HEK293 (cell line): ENCODE data around the gene MYD88.

ENCODE experiments used
- CTCF ChIP-seq: fragments of 450-650 bp; formaldehyde crosslinking; IDR thresholded peaks from 2 replicates; pipeline ENCODE4 v1.5.1; 2016; ENCODE audit warnings: missing biosample characterization, missing genetic modification characterization
- KLF10 ChIP-seq: fragments of 450-650 bp; IDR thresholded peaks from 2 replicates; pipeline ENCODE4 v1.5.1; 2018; ENCODE audit warnings: missing biosample characterization, mild to moderate bottlenecking, missing genetic modification characterization
- KLF16 ChIP-seq: fragments of 450-650 bp; formaldehyde crosslinking; IDR thresholded peaks from 2 replicates; pipeline ENCODE4 v1.5.1; 2017; ENCODE audit warnings: missing biosample characterization, missing genetic modification characterization
- RBAK ChIP-seq: fragments of 450-650 bp; formaldehyde crosslinking; IDR thresholded peaks from 2 replicates; pipeline ENCODE4 v1.5.1; 2016; ENCODE audit warnings: missing biosample characterization, missing genetic modification characterization
- YY1 ChIP-seq: fragments of 450-650 bp; formaldehyde crosslinking; IDR thresholded peaks from 2 replicates; pipeline ENCODE4 v1.5.1; 2018; ENCODE audit warnings: missing biosample characterization, missing genetic modification characterization
- ZNF114 ChIP-seq: fragments of 450-650 bp; formaldehyde crosslinking; IDR thresholded peaks from 2 replicates; pipeline ENCODE4 v1.5.0; 2017; ENCODE audit warnings: missing biosample characterization, missing genetic modification characterization
- ZNF18 ChIP-seq: fragments of 450-650 bp; formaldehyde crosslinking; IDR thresholded peaks from 2 replicates; pipeline ENCODE4 v1.5.1; 2016; ENCODE audit warnings: missing biosample characterization, missing genetic modification characterization
- ZNF274 ChIP-seq, 2 experiments: fragments of 200-500 bp in 1 of 2; fragments of 450-650 bp in 1 of 2; sonication (Bioruptor generic) in 1 of 2; formaldehyde crosslinking in 1 of 2; IDR thresholded peaks; 2 replicates each; pipeline versions ENCODE4 v1.5.1 to v1.6.1; 2014 to 2016; ENCODE audit warnings: borderline replicate concordance in 1 of 2, inconsistent platforms in 1 of 2, low read length in 1 of 2, missing biosample characterization in 1 of 2, missing genetic modification characterization in 1 of 2
- ZNF302 ChIP-seq: fragments of 450-650 bp; formaldehyde crosslinking; IDR thresholded peaks from 2 replicates; pipeline ENCODE4 v1.5.1; 2016; ENCODE audit warnings: missing biosample characterization, missing genetic modification characterization, low read depth
- ZNF529 ChIP-seq: fragments of 450-650 bp; formaldehyde crosslinking; IDR thresholded peaks from 2 replicates; pipeline ENCODE4 v1.5.1; 2017; ENCODE audit warnings: missing genetic modification characterization, missing biosample characterization; ENCODE audit not compliant: insufficient replicate concordance
- ZNF658 ChIP-seq: fragments of 450-650 bp; formaldehyde crosslinking; IDR thresholded peaks from 2 replicates; pipeline ENCODE4; 2016; ENCODE audit warnings: missing biosample characterization, missing genetic modification characterization

- TF ChIP-seq ZNF274 (IDR thresholded peaks at IDR 0.05; ENCODE audit: low read length) (no peak), ZNF274 (tag by site-specific recombination; IDR thresholded peaks at IDR 0.05; ENCODE audit: borderline replicate concordance) (no peak), ZNF114 (no peak), ZNF529 (no peak), YY1 (tag by site-specific recombination) (no peak), KLF16 (tag by site-specific recombination) (no peak), ZNF658 (tag by site-specific recombination) (no peak), ZNF302 (tag by site-specific recombination) (no peak), RBAK (tag by site-specific recombination) (no peak), KLF10 (tag by site-specific recombination) (no peak), ZNF18 (tag by site-specific recombination) (no peak), CTCF (tag by site-specific recombination) (no peak)
These were observed 35.5 kb downstream of the MYD88 start for GRCh38 chr3:38173834-38174418.
